Measurements from ENCODE around the gene NEDD4L.

The NEDD4L gene

DNA sequence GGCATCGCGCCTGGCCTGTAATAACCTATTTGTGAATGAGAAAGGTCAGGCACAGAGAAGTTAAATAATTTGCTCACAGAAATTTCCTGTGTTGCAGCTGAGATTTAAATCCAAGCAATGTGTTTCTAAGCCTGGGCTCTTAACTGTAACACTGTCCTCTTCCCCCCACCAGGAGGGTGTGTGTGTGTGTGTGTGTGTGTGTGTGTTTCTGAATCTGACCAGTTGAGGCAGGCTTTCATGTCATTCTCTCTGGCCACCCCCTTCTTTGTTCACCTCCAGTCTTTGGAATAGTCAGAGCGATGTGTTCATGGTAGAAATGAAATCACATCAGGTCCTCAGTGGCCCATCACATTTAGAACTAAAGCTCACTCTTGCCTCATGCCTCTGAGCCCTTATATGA lies 81.2 kb downstream of the NEDD4L start:
- no peak for DNase-seq

DNA sequence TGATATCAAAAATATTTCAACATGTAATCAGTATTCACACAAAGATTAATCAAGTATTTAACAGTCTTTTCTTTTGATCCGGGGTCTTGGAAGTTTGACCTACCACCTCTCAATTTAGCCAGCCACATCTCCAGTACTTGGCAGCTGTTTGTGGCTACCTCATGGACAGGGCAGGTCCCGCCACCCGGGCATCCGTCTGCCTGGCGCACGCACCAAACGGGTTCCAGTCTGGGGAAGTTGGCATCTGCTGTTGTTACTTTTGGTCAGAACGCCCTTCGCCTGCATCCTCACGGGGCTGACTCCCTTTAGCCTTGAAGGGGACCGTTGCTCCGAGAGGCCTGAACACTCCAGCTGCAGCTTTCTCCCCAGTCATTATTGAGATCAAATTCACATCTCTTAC lies 81.7 kb downstream of the NEDD4L start:
- no peak for DNase-seq

DNA sequence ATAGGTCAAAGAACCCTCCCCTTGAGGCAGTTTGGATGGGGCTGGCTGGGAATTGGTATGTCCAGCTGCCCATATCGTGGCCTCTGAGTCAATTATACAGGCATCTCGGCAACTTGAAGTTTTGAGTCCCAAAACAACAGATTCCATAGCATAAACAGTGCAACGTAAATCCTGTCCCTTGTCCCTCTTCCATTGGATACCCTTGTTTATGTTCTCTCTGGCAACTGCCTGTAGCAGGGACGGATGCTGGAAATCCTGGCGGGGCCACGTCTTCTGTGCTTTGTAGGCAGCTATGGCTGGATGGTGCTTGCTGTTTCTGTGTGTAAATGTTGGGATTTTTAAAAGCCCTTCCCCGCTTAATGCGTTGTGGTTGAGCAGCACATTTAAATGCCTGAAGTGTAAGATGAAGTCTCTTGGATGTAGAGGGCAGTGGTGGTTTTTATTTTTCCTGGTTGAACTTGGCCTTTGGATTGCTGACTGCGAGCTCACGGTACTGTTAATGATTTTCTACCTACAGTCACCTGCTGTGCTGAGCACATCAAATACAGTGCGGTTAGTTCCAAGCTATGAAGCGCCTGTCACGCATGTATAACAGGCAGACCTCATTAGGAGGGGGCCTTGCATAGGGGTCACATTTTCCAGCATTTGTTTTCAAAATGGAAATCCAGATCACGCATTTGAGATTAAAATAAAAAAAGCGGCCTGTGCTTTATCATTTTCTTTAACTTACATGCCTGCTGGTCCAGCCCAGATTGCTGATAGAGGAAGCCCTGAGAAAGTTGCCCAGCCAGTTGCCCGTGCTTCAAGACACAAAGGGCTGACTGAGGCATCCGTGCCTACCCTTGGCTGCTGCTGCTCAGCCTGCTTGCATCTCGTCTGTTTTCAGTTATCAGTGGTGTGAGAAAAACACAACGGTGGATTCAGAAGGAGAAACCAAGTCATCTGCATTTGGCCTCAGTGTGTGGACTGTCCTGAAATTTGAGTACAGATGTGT lies 84.7 kb downstream of the NEDD4L start:
- DNase-seq = no peak

DNA sequence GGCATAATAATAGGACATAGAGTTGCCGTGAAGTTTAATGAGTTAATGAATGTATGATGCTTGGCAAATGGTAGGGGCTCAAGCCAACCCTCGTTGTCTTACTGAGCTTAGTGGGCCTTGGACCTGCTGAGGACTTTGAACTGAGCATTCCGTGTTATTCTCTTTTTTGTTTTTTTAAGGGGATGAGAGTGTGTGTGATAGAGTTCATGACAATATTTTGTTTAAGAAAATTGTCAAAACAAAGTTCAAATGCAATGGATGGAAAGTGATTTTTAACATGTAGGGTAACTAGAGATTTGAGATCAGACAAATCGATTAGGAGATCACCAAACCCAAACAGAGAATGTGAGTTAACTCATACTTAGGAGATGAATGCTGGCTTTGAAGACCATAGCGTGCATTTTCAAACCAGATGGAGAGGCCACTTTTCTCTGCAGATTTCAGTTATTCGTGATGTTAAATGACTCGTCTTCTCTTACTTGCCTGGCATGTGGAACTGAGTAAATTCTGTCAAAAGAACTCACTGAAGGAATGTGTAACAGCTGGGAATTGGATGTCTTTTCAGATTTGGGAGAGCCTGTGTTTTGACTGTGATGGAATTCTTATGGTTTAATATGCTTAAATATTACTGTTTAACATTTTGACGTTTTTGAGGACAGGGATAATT lies 88.7 kb downstream of the NEDD4L start:
- no peak for DNase-seq

DNA sequence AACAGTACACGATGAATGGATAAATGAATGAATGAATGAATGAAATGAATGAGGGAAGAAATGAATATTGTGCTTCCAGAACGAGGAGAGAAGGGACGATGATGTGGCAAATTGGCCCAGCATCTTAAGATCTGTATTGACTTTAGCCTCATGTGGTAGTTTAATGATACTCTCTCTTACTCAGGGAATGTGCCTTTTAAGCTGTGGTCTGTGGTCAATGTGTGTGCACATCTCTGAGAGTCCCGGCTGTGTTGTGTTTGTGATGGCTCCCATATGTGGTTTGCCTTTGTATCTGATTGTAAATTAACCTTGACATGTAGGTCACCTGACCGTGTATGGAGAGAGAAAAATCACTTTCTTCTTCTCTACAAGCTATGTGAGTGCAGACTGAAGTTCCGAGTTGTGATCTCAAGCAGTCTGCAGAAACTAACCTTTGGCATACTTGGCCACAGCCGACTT lies 91.2 kb downstream of the NEDD4L start:
- peak; percentile 35 for DNase-seq

DNA sequence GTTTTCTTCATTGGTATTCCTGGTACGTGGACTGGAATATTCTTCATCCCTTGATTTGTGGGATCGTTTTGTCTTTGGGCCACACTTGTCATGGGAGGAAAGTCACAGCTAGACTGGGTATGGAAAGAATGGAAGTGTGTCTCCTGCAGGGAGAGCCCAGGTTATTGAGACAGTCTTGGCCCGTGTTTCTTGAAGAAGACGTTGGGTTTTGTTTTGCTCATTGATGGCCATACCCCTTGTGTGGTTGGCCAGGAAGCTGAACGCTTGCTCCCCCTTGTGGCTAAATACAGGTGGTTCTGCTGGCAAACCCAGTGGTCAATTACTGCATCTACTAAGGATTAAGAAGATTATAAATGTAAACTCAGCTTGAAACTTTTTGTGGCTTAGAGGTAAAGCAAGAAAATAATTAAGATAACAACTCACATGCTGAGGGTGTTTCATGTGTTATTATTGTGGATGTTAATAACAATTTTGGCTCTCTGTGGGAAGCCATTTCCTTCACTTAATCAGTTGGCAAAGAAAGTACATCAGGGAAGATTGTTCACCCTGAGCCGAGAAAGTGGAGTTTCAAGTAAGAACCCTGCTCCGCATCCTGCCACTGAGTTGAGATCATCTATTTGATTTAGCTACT lies 91.8 kb downstream of the NEDD4L start:
- peak; percentile 87 for DNase-seq

DNA sequence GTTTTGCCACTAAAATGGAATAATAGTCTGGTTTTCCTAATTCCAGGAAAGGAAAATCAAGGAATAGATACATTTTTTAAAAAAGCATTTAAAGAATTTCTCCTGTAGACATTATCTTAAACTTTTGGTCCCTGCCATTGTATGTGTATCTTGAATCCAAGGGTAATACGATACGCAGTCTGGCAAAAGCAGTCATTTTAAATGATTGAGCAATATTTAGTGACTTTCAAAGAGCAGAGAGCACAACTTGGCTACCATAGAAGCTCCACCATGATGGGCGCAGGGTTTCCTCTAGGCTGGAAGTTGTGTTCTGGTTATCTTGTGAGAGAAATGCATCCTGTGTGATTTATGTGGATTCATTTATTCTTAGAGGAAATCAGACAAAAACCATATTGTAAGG lies 92.9 kb downstream of the NEDD4L start:
- DNase-seq = no peak

DNA sequence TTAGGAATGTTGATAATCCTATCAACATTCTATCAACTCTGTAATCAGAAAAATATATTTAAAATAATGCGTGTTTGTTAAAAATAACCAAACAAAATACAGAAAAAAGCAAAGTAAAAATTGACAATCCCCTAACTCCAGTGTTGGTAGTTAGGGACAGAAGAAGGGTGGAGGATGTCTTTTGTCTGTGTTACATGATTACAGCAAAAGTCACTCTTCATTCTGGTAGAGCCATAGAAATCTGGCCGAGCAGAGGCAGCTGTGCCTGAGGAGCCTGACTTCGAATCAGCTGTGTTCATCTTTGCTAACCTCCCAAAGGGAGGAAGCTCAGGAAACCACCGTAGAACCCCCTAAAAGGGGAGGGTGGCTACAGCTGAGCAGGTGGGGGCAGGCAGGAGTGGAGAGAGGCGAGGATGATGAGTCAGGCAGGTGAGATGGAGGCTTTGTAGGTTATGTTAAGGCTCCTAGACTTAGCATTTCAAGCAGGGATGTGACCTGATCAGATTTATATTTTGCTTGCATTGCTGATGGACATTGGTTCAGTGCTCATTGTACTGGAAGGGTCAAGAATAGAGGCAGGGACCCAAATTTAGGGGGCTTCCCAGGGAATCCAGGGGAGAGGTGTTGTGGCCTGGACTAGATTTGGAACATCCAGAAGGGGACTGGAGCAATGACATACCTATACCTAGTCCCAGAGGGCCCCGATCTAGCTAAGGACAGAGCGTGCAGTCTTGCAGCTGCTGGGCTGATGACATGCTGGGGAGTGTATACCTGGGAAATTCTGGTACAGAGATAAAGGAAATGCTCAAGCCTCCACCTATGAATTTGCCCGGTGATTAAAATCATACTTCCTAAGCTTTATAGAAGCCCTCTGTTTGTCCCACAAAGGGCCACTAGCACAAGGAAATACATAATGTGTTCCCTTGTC lies 95.7 kb downstream of the NEDD4L start:
- DNase-seq = no peak

DNA sequence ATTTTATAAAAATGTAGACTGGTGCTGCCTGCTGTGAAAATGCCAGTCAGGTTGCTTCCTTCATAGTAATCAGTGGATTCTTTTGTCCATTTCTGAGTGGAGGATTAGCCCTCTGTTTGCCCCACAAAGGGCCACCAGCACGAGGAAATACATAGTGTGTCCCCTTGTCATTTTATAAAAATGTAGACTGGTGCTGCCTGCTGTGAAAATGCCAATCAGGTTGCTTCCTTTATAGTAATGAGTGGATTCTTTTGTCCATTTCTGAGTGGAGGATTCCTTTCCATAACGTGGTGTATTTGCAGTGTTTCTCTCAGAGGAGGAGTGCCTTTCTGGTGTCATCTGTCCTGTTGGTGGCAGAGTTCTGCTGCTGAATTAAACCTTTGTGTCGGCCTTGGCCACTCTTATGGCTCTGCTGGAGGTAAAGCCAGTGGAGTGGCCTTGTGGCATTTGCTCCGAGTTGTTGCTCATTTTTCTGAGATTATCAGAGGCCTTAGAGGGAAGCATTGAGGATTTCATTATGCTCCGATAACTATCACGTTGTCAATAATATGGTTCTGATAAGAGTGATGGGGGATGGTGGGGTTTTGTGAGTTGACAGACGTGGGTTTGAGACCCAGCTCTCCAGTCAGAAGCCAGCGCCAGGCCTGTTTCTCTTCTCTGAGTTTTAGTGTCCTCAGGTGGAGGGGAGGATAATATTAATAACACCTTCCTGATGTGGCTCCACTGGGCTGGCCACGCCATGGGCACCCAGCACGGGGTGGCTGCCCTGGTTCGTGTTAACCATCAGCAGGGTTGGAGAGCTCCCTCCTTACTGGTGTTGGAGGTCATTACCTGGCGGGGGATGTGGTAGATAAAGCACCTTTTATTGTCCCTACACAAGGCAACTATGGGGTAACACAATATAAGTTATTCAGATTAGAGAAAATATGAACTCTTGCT lies 96.6 kb downstream of the NEDD4L start:
- DNase-seq = no peak

DNA sequence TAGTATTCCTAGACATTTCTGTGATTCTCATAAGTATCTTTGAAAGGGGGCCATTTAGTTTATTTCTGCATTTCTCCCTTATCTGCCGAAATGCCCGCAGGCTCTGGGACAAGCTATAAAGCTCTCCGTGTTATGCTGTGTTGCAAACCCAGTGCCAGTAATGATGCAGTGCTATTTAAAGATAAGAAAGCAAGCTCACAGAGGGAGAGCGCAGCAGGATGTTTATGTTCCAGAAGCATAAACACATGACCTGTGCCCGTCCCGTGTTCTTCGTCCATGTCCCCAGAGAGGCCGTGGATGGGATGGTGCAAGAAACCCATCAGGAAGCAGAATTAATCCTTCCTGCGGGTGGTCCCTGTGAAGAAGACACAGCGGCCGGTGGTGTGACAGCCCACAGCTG lies 99.4 kb downstream of the NEDD4L start:
- peak; percentile 47 for DNase-seq

DNA sequence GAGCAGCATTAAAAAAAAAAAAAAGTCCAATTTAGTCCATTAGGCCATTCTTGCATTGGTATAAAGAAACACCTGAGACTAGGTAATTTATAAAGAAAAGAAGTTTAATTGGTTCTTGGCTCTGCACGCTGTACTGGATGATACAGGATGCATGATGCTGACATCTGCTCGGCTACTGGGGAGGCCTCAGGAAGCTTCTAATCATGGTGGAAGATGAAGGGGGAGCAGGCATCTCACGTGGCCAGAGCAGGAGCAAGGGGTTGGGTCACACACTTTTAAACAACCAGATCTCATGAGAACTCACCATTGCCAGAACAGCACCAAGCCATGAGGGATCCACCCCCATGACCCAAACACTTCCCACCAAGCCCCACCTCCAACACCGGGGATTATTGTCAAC lies 100.1 kb downstream of the NEDD4L start:
- DNase-seq = no peak

DNA sequence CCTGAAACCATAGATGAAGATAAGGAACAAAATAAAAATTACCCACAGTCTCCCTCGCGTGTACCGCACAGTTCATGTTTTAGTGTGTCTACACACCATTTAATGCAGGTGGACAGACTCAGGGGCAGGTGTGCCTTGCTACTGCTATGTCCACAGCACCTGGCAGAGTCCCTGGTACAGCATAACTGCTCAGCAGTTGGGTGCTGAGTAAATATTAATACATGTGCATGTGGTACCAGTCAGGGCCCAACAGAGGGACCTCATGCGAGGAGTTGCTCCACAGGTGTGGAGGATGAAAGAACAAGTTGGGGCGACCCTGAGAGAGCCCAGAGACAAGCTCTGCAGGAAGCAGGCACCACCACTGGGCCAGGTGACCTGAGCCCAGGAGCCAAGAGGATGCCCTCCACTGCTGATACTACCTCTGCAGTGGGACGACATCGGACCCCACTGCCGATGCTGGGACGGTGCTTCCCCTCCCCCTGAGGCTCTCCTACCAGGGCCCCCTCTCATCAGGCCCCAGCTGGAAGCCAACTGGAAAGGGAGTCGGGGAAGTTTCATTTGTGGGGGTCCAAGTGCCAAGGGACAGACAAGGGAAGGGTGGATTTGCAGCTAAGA lies 100.8 kb downstream of the NEDD4L start:
- DNase-seq = no peak

DNA sequence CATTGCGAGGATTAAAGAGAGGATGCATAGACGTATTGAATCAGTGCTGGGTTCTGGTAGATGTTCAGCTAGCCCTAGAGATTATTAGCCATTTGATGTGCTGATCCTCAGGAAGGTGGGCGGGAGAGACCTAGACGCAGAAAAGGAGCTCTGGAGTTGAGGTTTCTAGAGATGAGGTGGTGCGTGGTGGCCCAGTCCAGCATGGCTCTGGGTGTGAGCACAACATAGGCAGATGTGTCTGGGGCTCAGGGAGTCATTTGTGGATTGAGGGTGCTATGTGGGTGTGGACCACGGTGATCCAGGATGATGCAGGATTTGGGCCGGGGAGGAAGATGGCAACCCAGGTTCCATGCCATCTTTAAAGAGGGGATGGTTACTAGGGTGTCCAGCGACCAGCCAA lies 102.1 kb downstream of the NEDD4L start:
- DNase-seq = no peak

DNA sequence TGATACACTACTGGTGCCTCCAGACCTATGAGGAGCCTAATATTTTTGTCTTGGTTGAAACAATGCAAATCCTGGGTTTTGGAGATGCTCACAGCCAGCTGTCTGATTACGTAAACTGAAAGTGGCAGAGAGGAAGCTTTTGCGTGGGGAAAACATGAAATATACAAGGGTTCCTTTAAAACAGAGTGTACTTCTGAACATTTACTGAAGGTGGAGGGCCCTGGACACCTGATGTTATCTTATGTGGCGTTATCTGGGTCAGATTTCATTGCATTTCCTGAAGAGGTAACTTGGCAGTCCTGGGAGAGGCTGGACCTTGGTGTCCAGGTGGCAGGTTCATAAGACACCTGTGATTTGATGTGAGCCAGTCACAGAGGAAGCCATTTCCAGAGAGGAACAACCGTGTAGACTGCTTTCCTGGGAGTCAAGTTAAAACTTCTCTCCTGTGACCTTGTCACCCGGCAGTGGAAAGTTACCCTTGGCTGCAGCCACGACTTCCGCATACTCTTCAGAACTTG lies 105.0 kb downstream of the NEDD4L start:
- DNase-seq = no peak

DNA sequence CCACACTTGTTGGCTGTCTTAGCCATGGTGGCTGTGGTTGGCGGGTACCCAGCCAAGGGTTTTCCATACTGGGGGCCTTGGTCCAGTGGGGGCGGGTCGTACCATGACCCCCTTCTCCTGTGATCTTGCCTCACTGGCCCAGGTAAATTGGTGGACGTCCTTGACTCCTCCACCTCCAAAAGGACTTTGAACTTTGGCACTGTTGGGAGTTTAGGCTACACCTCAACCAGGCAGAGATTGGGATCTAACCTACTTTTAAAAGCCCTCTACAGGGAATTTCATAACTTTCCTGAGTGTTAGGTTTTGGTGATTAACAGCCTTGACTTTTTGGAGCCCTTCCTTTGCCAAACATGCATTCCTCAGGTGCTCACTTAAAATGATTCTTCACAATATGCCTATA lies 106.7 kb downstream of the NEDD4L start:
- no peak for DNase-seq

DNA sequence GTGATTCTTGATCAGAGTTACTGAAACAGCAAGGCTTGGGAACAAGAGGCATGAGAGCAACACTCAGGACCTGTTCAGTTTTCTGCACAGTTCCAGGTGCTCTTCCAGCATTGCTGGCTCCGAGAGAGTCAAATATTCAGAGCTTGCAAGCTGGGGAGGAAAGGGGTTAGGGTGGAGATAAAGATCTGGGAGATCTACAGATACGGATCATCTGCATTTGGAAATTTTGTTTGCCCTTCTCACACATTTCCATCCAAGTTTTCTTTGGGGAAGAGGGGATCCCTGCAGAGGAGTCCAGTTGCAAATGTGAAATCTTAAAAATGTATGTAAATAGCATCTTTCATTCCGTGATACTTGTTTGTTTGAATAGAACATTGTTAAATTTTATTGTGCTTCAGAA lies 108.2 kb downstream of the NEDD4L start:
- DNase-seq = no peak

DNA sequence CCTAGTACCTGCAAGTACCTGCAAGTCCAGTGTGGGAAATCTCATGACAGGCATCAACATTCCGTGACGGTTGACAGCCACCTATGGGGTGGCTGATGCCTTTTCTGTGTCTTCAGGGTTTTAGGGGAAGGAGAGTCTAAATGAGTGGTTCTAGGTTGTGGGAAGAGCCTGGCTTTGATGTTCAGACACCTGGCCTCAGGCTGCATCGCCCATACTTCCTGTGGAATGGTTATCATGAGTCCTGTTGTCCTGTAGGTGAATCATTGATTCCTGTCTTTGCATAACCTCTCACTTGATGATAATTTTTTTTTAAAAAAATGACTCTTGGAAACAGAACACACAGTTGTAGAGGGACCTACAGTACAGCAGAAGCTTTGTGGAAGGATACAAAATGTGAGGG lies 108.9 kb downstream of the NEDD4L start:
- DNase-seq = no peak

DNA sequence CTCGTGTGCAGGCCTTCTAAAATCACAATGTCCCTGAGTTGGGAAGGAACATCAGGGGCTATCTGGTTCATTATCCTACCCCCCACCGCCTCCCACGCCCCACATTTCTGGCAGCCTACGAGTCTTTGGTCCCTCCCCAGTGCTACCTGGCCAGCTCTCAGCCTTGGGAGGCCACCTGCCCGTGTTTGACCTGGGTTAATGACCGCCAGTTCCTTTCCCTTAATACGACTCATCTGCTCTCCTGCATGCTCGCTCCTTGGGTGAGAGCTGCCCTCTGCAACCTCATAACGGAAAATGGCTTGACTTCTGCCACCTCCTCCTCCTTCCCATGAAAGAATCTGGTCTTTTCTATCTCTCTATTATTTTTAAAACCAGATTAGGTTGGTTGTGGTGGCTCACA lies 112.5 kb downstream of the NEDD4L start:
- no peak for DNase-seq

DNA sequence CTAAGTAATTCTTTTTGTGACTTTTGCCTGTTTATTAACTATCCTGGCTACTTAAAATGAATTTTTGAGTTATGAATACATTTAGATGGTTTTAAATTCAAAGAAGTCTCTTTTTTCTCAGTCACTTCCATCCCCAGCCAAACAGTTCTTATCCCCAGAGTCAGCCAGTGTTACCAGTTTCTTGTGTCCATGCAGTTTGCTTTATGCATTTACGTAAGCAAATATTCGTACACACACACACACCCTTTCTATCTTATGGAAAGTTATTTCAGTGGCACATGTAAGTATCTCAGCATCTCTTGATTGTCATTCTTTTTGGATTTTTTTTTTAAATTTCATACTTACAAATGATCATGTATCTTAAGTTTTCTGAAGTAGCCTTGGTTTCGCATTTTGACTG lies 113.2 kb downstream of the NEDD4L start:
- DNase-seq = no peak

DNA sequence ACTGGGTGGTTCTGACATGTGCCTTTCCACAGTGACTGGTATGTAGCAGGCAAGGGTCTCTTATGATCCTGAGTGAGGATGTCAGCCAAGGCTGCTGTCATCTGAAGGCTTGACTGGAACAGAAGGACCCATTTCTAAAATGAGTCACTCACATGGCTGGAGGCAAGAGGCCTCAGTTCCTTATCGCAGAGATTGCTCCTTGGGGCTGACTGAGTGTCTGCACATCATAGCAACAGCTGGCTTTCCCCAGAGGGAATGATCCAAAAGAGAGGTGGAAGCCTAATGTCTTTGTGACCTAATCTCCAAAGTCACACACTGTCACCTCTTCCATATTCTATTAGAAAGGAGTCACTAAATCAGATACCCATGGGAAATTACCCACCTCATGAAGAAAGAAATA lies 114.0 kb downstream of the NEDD4L start:
- no peak for DNase-seq

DNA sequence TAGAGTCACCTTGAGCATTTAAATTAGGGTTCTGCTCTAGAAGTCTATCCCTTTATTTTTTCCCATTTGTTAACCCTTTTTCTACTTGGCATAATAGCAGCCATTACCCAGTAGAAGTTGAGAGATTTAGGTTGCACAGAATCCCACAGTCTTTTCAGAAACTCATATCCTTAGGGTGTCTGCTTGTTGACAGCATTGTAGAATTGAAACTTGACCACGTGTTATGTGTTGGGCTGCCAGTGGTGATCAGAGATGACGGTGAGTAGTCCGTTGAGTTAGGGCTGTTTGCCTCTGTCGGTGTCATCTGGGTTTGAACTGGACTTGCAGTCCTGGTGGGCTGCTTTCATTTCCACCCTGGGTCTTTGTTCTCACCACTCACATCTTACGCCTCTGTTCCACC lies 114.4 kb downstream of the NEDD4L start:
- no peak for DNase-seq

All from hematopoietic multipotent progenitor cell treated with erythropoietin and hydrocortisone succinate and interleukin-3 and kit ligand, for 8 days (in vitro differentiated cells).